Skeletal muscle satellite cell (primary cell): ENCODE measurements around the gene RPL9.

Experiments
- H3K27me3 ChIP-seq: 2 replicates; pipeline ENCODE4 v1.7.0; 2013; ENCODE audit warnings: low read length; ENCODE audit not compliant: control insufficient read depth, insufficient read depth
- H3K36me3 ChIP-seq: 2 replicates; pipeline ENCODE4 v1.7.0; 2013; ENCODE audit warnings: mild to moderate bottlenecking, control low read depth, low read length; ENCODE audit not compliant: insufficient read depth
- H3K4me1 ChIP-seq: 2 replicates; pipeline ENCODE4 v1.7.0; 2013; ENCODE audit warnings: low read length; ENCODE audit not compliant: control insufficient read depth, insufficient read depth
- H3K4me2 ChIP-seq: 2 replicates; pipeline ENCODE4 v1.7.0; 2013; ENCODE audit warnings: mild to moderate bottlenecking, low read length
- H3K4me3 ChIP-seq: 2 replicates; pipeline ENCODE4 v1.7.0; 2013; ENCODE audit warnings: low read length
- H3K9ac ChIP-seq: 2 replicates; pipeline ENCODE4 v1.7.0; 2013; ENCODE audit warnings: mild to moderate bottlenecking, low read depth, low read length, moderate library complexity
- H3K9me3 ChIP-seq: replicated peaks from 2 replicates; pipeline ENCODE4 v1.7.0; 2013; ENCODE audit warnings: mild to moderate bottlenecking, control low read depth, low read length

RPL9 gene

DNA sequence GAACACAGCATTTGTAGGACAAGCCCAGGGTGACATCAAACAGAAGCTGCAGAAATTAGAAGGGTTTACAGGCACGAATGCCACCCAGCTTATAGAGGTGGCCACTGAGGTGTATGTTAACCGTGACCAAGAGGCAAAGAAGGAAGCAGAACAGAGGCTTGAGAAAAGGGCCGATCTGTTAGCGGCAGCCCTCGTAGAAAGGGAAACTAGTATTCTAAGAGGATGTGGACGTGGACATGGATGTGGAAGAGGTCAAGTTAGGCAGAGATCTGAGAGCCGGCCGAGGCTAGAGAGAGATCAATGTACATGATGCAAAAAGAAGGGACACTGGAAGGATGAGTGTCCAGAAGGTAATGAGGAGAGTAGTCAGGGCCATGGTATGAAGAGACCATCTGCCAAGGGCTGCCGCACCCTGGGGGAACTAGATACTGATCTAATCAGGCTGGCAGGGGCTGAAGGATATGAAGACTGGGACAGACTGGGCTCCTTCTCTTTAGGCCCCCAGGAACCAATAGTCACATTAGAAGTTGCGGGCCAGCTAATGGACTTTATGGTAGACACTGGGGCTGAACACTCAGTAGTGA lies 27.6 kb upstream of the RPL9 start:
- no peaks in the 10 kb centered on the region for H3K4me1 ChIP-seq
- no peaks in the 10 kb centered on the region for H3K9me3 ChIP-seq
- H3K4me2 ChIP-seq: no peak overlapping the region
- H3K27me3 ChIP-seq: no peaks in the 10 kb centered on the region
- no peak overlapping the region for H3K9ac ChIP-seq
- H3K36me3 ChIP-seq: no peaks in the 10 kb centered on the region
- H3K4me3 ChIP-seq: no peak overlapping the region

DNA sequence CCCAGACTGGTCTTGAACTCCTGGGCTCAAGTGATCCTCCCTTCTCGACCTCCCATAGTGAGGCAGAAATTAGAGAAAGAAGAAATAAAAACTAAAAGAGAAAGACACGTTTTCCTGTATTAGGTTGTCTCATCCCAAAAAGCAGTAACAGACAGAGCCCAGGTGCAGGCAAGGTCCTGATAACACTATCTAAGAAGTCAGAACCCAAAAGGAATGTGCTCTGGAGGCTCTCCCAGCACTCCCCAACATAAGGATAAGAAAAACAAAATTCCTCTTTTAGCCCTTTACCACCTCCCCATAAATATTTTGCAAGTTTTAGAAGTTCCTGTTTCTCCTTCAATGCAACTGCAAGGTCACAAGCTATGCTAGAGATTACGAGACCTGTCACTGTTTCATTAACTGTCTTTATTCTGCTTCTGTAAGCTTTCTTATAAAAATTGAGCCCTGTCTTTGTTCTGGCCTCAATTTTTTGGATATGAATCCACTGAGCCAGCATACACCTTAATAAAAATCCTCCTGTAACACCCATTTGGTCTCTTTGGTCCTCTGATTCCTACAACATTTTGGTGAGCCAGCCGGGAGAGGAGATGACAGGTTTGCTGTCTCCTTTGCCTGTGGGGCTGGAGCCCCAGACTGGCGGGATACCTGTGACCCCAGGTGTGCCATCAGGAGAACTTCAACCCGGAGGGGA lies 26.0 kb upstream of the RPL9 start:
- no peak overlapping the region for H3K4me3 ChIP-seq
- no peaks in the 10 kb centered on the region for H3K36me3 ChIP-seq
- no peak overlapping the region for H3K9ac ChIP-seq
- H3K4me2 ChIP-seq: no peak overlapping the region
- no peaks in the 10 kb centered on the region for H3K27me3 ChIP-seq
- no peaks in the 10 kb centered on the region for H3K9me3 ChIP-seq
- no peaks in the 10 kb centered on the region for H3K4me1 ChIP-seq

DNA sequence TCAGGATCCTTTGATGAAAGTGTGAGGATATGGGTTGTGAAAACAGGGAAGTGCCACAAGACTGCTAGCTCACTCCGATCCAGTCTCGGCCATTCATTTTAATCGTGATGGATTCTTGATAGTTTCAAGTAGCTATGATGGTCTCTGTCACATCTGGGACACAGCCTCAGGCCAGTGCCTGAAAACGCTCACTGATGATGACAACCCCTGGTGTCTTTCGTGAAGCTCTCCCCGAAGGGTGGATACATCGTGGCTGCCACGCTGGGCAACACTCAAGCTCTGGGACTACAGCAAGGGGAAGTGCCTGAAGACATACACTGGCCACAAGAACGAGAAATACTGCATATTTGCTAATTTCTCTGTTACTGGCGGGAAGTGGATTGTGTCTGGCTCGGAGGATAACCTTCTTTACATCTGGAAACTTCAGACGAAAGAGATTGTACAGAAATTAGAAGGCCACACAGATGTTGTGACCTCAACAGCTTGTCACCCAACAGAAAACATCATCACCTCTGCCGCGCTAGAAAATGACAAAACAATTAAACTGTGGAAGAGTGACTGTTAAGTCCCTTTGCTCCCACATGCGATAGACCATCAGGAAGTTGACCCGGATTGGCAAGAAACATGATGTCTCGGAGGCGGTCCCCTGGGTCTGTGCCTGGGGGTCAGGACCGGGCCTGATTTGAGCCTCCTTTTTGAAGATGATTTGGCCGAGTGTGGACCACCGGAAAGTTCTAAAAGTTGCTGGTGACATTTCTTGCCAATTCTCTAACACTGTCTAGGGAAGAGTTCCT lies 22.4 kb upstream of the RPL9 start:
- Histone ChIP-seq H3K36me3 (no peaks in the 10 kb centered on the region), H3K4me1 (peaks cover 6% of the 10 kb centered on the region), H3K9me3 (no peaks in the 10 kb centered on the region), H3K9ac (no peak overlapping the region), H3K4me3 (no peak overlapping the region), H3K4me2 (no peak overlapping the region), H3K27me3 (no peaks in the 10 kb centered on the region)

DNA sequence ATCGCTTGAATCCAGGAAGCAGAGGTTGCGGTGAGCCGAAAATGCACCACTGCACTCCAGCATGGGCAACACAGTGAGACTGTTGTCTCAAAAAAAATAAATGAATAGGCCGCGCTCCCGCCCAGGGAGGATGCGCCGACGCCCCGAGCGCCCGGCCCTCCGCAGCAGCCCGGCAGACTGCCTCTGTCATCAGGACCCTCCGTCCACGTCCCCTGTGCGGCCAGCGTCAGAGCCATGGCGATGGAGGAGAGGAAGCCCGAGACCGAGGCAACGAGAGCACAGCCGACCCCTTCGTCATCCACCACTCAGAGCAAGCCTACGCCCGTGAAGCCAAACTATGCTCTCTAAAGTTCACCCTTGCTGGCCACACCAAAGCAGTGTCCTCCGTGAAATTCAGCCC lies 21.5 kb upstream of the RPL9 start:
- no peak overlapping the region for H3K4me3 ChIP-seq

DNA sequence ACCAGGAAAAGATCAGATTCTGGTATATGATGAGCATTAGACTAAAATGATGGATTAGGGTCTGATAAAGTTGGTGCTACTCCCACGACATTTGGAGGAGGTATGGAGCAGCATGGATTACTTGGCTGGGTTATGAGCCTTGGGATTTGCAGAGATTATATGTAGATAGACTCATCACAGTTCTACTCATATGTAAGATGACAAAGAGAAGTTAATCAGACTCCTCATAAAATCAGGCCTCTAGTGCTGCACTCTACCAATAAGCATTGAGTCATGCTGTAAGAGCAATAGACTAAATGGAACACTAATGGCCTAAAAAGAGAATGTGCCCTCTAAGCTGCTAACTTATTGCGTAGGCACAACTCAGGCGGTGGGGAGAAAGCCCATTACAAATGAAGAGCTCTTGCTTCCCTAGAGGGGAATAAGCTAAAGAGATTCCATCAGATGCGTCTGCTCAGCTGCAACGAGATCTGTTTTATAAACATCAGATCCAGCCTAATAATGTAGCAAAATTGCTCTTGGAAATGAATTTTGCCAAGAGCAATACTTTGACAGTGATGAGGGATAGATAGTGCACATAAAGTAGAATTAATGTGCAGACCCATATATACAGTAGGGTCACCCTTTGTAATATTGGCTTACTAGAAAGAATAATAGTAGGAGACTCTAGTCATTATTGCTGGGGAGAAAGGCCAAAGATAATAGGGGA lies 17.6 kb upstream of the RPL9 start:
- no peaks in the 10 kb centered on the region for H3K9me3 ChIP-seq
- H3K27me3 ChIP-seq: no peaks in the 10 kb centered on the region
- no peak overlapping the region for H3K9ac ChIP-seq
- no peak overlapping the region for H3K4me2 ChIP-seq
- no peak overlapping the region for H3K4me3 ChIP-seq
- H3K36me3 ChIP-seq: no peaks in the 10 kb centered on the region
- peaks cover 8% of the 10 kb centered on the region for H3K4me1 ChIP-seq

More for the DNA sequence above, 21.5 kb upstream of the RPL9 start:
- Histone ChIP-seq H3K4me2 (no peak overlapping the region), H3K9me3 (no peaks in the 10 kb centered on the region), H3K4me1 (peaks cover 8% of the 10 kb centered on the region), H3K9ac (no peak overlapping the region), H3K27me3 (no peaks in the 10 kb centered on the region), H3K36me3 (no peaks in the 10 kb centered on the region)

DNA sequence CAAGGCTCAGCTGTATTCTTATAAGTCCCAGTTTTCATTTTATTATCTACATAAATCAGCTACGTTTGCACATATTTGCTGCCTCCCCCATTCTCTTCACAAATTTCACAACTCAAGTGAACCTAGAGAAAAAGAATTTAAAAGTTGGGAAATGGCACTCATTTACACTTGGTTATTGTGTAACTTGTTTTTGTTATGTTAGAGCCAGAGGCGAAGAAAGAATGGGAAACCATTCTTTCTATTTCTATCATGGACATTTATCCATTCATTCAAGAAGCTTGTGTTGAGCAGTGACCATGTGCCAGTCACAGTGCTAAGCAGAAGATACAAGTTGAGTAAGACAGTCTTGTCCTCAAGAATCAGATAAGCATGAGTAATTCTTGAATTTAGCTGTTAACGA lies 13.7 kb upstream of the RPL9 start:
- Histone ChIP-seq H3K9me3 (no peaks in the 10 kb centered on the region), H3K4me3 (no peak overlapping the region), H3K4me2 (no peak overlapping the region), H3K27me3 (no peaks in the 10 kb centered on the region), H3K36me3 (peaks cover 12% of the 10 kb centered on the region), H3K9ac (no peak overlapping the region), H3K4me1 (peaks cover 11% of the 10 kb centered on the region)

DNA sequence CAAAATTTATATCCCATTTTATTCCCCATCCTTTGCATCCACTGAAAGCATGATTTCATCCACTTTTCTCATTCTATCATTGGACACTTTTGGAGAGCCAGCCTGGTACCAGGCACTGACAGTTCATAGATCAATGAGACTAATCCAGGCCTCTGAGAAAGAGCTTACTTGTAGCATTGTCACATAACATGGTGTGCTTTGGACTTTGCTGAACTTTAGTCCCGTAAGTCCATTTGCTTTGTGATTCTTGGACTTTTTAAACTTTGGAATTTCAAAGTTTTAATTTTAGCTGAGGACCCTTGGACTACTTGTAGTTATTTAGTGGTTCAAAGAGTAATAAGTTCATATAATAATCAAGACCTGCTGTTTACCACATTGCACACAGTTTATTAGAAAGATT lies 11.7 kb upstream of the RPL9 start:
- Histone ChIP-seq H3K4me2 (no peak overlapping the region), H3K4me1 (peaks cover 3% of the 10 kb centered on the region), H3K9ac (no peak overlapping the region), H3K36me3 (peaks cover 19% of the 10 kb centered on the region), H3K27me3 (no peaks in the 10 kb centered on the region), H3K9me3 (no peaks in the 10 kb centered on the region), H3K4me3 (no peak overlapping the region)

DNA sequence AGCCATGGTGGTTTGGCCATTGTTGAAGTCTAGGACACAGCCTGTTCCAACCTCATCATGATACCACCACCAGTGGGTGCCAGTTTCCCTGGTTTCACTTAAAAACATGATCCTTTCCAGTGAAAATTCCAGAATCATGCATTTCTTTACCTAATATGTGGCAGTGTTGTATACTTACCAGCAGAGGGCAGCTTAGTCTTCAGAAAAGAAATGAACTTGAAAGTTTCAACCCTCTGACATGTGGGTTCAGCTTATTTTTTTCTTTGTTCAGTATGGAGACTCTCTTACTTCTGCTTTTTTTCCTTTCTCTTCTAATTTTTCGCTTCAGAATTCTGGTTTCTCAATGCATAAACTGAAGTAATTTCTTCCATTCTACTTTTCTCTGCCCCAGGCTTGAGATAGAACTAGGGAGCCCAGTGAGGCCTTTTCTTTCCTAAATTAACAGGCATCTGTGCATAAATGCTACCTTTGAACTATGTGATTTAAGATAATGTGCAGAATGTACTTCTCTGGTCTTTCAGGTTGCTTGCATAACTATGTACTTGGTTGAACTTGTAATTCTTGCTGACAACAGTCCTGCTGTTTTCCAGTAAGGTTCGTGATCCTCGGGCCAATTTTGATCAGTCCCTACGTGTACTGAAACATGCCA lies 10.8 kb upstream of the RPL9 start:
- Histone ChIP-seq H3K36me3 (peaks cover 19% of the 10 kb centered on the region), H3K27me3 (no peaks in the 10 kb centered on the region), H3K9me3 (no peaks in the 10 kb centered on the region), H3K4me1 (peaks cover 9% of the 10 kb centered on the region), H3K4me3 (no peak overlapping the region), H3K4me2 (no peak overlapping the region), H3K9ac (peak overlapping the region; percentile 19)

DNA sequence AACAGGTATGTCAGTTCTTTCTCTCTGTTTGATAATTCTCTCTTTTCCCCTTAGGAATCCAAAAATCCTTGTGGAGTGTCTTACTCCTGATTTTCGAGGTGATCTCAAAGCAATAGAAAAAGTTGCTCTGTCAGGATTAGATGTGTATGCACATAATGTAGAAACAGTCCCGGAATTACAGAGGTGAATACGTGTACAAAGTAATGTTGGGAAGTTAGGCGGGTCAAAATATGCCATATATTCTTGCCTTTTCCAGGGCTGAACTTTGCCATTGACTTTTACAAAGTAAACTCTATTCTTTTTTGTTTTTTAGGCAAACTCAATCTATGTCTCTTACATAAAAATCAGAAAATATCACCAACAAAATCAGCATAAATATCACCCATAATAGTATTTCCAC lies 8.7 kb upstream of the RPL9 start:
- H3K27me3 ChIP-seq: no peaks in the 10 kb centered on the region

DNA sequence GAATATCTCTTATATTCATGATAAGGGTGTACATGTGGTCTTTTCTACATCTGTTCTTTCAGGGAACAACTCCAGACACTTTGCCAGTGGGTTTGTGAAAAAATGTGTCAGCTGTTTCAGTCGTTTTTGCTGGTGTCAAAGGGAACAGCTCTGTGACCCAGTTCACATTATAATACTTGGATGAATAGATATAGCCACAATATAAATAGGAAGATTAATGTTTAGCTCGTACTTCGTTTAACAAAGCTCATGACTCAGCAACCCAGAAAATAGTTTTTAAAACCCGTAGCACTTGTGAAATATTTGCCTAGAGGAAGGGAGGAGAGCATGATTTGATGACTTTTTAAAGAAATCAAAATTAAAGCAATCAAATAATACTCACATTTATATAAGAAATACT lies 8.0 kb upstream of the RPL9 start:
- peak overlapping the region; percentile 23 for H3K9ac ChIP-seq
- H3K4me1 ChIP-seq: peaks cover 9% of the 10 kb centered on the region
- no peaks in the 10 kb centered on the region for H3K27me3 ChIP-seq
- peaks cover 19% of the 10 kb centered on the region for H3K36me3 ChIP-seq
- H3K4me2 ChIP-seq: no peak overlapping the region
- no peaks in the 10 kb centered on the region for H3K9me3 ChIP-seq
- H3K4me3 ChIP-seq: no peak overlapping the region

More for the DNA sequence above, 8.7 kb upstream of the RPL9 start:
- no peak overlapping the region for H3K4me3 ChIP-seq
- no peak overlapping the region for H3K9ac ChIP-seq
- H3K9me3 ChIP-seq: no peaks in the 10 kb centered on the region
- peaks cover 9% of the 10 kb centered on the region for H3K4me1 ChIP-seq
- no peak overlapping the region for H3K4me2 ChIP-seq
- H3K36me3 ChIP-seq: peaks cover 19% of the 10 kb centered on the region
